BLaER1 (cell line): Measurements from ENCODE around the gene DNLZ.

Experiments used
- H3K27ac ChIP-seq: shearing (Covaris generic); formaldehyde crosslinking; 2 replicates; pipeline ENCODE4 v1.8.1; 2022
- H3K27me3 ChIP-seq: shearing (Covaris generic); formaldehyde crosslinking; 2 replicates; pipeline ENCODE4 v1.8.1; 2022
- H3K36me3 ChIP-seq: shearing (Covaris generic); formaldehyde crosslinking; 2 replicates; pipeline ENCODE4 v1.8.1; 2022
- H3K4me1 ChIP-seq: shearing (Covaris generic); formaldehyde crosslinking; 2 replicates; pipeline ENCODE4 v1.8.1; 2022
- H3K4me2 ChIP-seq: shearing (Covaris generic); formaldehyde crosslinking; 2 replicates; pipeline ENCODE4 v1.8.1; 2022
- H3K4me3 ChIP-seq: shearing (Covaris generic); formaldehyde crosslinking; 2 replicates; pipeline ENCODE4 v1.8.1; 2022
- H3K9ac ChIP-seq: shearing (Covaris generic); formaldehyde crosslinking; 2 replicates; pipeline ENCODE4 v1.8.1; 2022
- H3K9me3 ChIP-seq: shearing (Covaris generic); formaldehyde crosslinking; 2 replicates; pipeline ENCODE4 v1.8.1; 2022
- H4K20me1 ChIP-seq: shearing (Covaris generic); formaldehyde crosslinking; 2 replicates; pipeline ENCODE4 v1.8.1; 2022
- Cebpa-rat ChIP-seq: shearing (Covaris generic); IDR thresholded peaks from 2 replicates; pipeline ENCODE4 v1.8.1; 2022

DNLZ gene

GRCh38 chr9:136387217-136387616 lies 23.7 kb upstream of the DNLZ start:
- no peak for TF ChIP-seq Cebpa-rat
- H3K4me3 ChIP-seq: no peak overlapping the region
- peaks cover 51% of the 10 kb centered on the region for H4K20me1 ChIP-seq
- H3K9ac ChIP-seq: no peak overlapping the region
- no peaks in the 10 kb centered on the region for H3K9me3 ChIP-seq
- H3K36me3 ChIP-seq: peaks cover 99% of the 10 kb centered on the region
- peaks cover 16% of the 10 kb centered on the region for H3K4me1 ChIP-seq
- no peaks in the 10 kb centered on the region for H3K27me3 ChIP-seq
- no peak overlapping the region for H3K27ac ChIP-seq
- no peak overlapping the region for H3K4me2 ChIP-seq

DNA sequence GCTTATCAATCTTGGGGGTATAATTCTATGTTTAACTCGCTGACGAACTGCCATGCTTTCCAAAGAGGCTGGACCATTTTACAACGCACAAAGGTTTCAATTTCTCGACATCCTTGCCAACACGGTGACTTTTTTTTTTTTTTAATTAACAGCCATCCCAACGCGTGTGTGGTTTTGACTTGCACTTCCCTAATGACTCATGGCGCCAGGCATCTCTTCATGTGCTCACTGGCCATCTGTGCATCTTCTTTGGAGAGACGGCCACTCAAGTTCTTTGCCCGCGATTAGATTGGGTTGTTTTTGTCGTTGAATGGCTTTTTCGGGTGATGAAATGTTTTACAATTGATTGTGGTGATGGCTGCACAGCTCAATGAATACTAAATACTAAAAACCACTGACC lies 22.5 kb upstream of the DNLZ start:
- no peak for TF ChIP-seq Cebpa-rat
- no peak overlapping the region for H3K27ac ChIP-seq
- H3K4me3 ChIP-seq: no peak overlapping the region
- peaks cover 16% of the 10 kb centered on the region for H3K4me1 ChIP-seq
- H3K27me3 ChIP-seq: no peaks in the 10 kb centered on the region
- peaks cover 99% of the 10 kb centered on the region for H3K36me3 ChIP-seq
- H3K4me2 ChIP-seq: no peak overlapping the region
- no peaks in the 10 kb centered on the region for H3K9me3 ChIP-seq
- no peak overlapping the region for H3K9ac ChIP-seq
- H4K20me1 ChIP-seq: peaks cover 45% of the 10 kb centered on the region; the same call in 1 of the 2 replicates

GRCh38 chr9:136385015-136385414 lies 21.5 kb upstream of the DNLZ start:
- no peak for TF ChIP-seq Cebpa-rat
- Histone ChIP-seq H3K4me2 (peak overlapping the region; percentile 44), H3K4me1 (peaks cover 16% of the 10 kb centered on the region), H3K36me3 (peaks cover 99% of the 10 kb centered on the region), H3K27me3 (no peaks in the 10 kb centered on the region), H3K9ac (no peak overlapping the region; the same call in 1 of the 2 replicates), H4K20me1 (peaks cover 45% of the 10 kb centered on the region; the same call in 1 of the 2 replicates), H3K4me3 (no peak overlapping the region), H3K27ac (no peak overlapping the region), H3K9me3 (no peaks in the 10 kb centered on the region)

DNA sequence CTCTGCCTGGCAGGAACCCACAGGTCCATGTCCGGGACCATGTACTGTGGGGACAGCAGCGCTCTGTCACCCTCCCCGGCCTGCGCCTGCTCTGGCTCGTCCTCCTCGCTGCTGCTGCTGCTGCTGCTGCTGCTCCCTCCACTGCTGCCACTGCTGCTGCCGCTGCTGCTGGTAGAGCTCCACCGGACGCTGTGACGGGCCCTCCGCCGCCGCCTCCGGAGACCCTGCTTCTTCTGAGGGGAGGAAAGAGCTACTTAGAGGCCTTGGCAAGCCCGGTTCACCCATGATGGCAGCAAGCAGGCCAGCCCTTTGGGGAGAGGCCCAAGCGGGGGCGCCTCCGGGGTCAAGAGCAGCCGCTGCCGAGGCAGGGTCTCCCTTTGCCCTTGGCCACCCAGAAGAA lies 19.9 kb upstream of the DNLZ start:
- Histone ChIP-seq H4K20me1 (peaks cover 37% of the 10 kb centered on the region; the same call in 1 of the 2 replicates), H3K27me3 (no peaks in the 10 kb centered on the region), H3K9me3 (no peaks in the 10 kb centered on the region), H3K9ac (no peak overlapping the region), H3K4me1 (peaks cover 16% of the 10 kb centered on the region), H3K36me3 (peaks cover 99% of the 10 kb centered on the region), H3K4me2 (no peak overlapping the region), H3K27ac (no peak overlapping the region), H3K4me3 (no peak overlapping the region)
- TF ChIP-seq Cebpa-rat: no peak

DNA sequence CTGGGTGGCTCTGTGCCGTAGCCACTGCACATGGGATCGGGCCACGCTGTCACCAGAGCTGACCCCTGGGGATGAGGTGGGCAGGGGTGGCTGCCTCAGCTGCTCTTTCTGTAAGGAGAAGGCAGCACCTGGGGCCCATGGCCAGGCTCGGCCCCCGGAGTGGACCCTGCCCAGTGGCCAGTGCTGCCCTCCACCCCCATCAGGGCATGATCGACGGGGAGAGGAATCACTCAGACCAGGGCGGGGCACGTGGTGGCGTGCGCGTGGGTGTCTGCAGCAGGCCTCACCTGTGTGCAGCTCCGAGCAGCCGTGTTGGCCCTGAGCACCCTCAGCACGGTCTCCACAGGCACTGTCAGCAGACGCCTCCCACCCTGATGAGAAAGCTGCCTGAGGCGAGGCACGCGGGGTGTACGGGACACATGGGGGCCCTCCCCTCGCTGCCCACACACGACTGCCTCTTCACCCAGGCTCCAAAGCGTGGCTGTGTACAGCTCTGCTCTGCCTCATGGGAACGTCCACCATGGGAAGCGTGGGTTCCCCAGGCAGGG lies 18.5 kb upstream of the DNLZ start:
- Histone ChIP-seq H4K20me1 (peaks cover 43% of the 10 kb centered on the region), H3K27ac (no peak overlapping the region), H3K9me3 (no peaks in the 10 kb centered on the region), H3K4me1 (peaks cover 26% of the 10 kb centered on the region), H3K36me3 (peaks cover 99% of the 10 kb centered on the region), H3K4me3 (no peak overlapping the region), H3K27me3 (no peaks in the 10 kb centered on the region), H3K4me2 (no peak overlapping the region), H3K9ac (no peak overlapping the region)
- no peak for TF ChIP-seq Cebpa-rat

DNA sequence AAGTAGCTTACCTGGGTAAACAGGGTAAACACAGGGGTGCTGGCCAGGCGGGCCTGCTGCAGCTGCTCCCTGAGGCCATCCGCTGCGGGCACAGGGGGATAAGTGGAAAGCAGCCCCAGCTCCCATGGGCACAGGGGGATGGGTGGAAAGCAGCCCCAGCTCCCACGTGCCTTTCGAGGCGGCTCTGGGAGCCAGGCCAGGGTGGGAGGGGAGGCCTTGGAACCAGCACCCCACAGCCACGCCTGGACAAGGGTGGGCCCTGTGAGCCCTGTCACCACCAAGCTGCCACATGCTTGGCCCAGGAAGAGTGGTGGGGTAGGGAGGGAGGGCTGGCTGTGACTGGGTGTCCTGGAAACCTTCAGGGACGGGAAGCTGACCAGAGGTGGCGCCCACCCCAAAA lies 17.8 kb upstream of the DNLZ start:
- Histone ChIP-seq H3K4me1 (peaks cover 34% of the 10 kb centered on the region), H3K9ac (no peak overlapping the region), H3K27me3 (no peaks in the 10 kb centered on the region), H3K4me3 (no peak overlapping the region), H3K36me3 (peaks cover 92% of the 10 kb centered on the region), H3K4me2 (no peak overlapping the region), H4K20me1 (peaks cover 49% of the 10 kb centered on the region), H3K27ac (no peak overlapping the region), H3K9me3 (no peaks in the 10 kb centered on the region)
- TF ChIP-seq Cebpa-rat: no peak

DNA sequence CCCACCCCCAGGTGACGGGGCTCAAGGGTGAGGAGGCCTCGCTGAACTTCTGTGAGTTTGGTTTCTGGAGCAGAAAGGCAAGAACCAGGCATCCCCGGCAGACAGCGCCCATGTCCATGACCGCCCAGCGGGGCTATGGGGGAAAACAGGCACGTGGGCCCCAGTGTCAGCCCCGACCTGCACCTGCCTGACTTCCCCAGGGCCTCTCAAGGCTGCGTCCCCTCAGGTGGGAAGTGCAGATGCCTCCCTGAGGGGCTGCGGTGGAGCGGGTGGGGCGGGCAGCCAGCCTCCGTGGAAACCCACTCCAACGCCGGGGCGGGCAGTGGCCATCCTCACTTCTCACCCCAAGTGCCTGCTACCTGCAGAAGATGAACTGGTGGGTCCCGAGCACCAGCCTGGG lies 16.8 kb upstream of the DNLZ start:
- peaks cover 91% of the 10 kb centered on the region for H3K36me3 ChIP-seq
- no peaks in the 10 kb centered on the region for H3K9me3 ChIP-seq
- peaks cover 43% of the 10 kb centered on the region for H4K20me1 ChIP-seq
- H3K4me2 ChIP-seq: no peak overlapping the region
- no peak overlapping the region for H3K27ac ChIP-seq
- H3K4me1 ChIP-seq: peaks cover 39% of the 10 kb centered on the region
- no peak for TF ChIP-seq Cebpa-rat
- H3K27me3 ChIP-seq: no peaks in the 10 kb centered on the region
- H3K4me3 ChIP-seq: no peak overlapping the region
- no peak overlapping the region for H3K9ac ChIP-seq

DNA sequence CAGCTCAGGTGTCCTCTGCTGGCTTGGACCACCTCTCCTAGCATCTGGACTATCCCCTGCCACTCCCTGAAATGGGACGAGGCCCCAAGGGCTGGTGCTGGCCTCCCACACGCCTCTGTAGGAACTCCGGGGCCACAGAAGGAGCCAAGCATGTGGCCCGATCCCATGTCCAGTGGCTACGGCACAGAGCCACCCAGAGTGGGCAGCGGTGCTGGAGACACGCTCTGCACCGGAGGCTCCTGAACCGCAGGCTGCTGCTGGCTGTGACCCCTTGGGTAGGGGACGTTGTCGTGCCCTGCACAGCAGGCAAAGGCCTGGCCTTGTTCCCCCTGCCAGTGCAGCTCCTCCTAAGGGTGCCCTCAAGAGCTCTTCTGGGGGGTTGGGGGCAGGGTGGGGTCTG lies 16.3 kb upstream of the DNLZ start:
- H3K36me3 ChIP-seq: peaks cover 89% of the 10 kb centered on the region
- no peak overlapping the region for H3K27ac ChIP-seq
- no peaks in the 10 kb centered on the region for H3K27me3 ChIP-seq
- H3K4me1 ChIP-seq: peaks cover 34% of the 10 kb centered on the region
- no peak for TF ChIP-seq Cebpa-rat
- no peak overlapping the region for H3K4me3 ChIP-seq
- no peak overlapping the region for H3K9ac ChIP-seq
- peaks cover 38% of the 10 kb centered on the region for H4K20me1 ChIP-seq
- no peak overlapping the region for H3K4me2 ChIP-seq
- no peaks in the 10 kb centered on the region for H3K9me3 ChIP-seq

DNA sequence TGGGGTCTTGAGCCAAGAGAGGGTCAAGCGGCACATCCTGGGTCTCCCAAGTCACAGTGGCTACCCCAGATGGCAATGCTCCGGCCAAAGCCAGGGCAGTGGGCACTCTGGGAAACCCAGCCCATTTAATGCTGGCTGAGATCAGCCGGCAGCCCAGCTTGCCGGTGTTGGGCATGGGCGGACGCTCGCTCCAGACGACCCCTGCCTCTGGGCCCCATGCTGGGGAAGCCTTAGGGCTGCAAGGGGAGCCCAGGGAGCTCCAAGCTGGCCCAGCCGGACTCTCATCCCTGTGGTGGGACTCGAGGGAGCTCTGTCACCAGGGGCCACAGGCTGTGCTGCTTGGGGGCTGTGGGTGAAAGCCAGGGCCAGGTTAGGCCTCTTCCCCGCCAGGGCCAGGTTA lies 15.9 kb upstream of the DNLZ start:
- no peaks in the 10 kb centered on the region for H3K27me3 ChIP-seq
- no peak overlapping the region for H3K4me3 ChIP-seq
- no peak overlapping the region for H3K4me2 ChIP-seq
- H3K9me3 ChIP-seq: no peaks in the 10 kb centered on the region
- TF ChIP-seq Cebpa-rat: no peak
- no peak overlapping the region for H3K9ac ChIP-seq
- H3K4me1 ChIP-seq: peaks cover 32% of the 10 kb centered on the region
- H3K27ac ChIP-seq: no peak overlapping the region
- peaks cover 85% of the 10 kb centered on the region for H3K36me3 ChIP-seq
- peaks cover 33% of the 10 kb centered on the region for H4K20me1 ChIP-seq

DNA sequence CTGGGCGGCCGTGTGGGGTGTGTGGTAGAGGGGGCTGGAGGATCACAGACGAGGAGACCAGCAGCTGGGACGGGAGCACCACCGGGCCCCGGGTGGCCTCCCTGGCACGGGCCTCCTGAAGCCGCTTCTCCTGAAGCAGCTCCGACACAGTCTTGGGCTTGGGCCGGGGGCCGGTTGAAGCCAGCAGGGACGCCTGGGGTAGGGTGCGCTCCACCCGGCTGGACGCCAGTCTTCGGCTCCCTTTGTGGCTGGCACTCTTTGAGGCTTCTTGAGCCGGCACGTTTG lies 15.4 kb upstream of the DNLZ start:
- no peak overlapping the region for H3K27ac ChIP-seq
- H3K4me1 ChIP-seq: peaks cover 34% of the 10 kb centered on the region
- no peak overlapping the region for H3K4me2 ChIP-seq
- H3K4me3 ChIP-seq: no peak overlapping the region
- no peaks in the 10 kb centered on the region for H3K27me3 ChIP-seq
- peaks cover 80% of the 10 kb centered on the region for H3K36me3 ChIP-seq
- no peak overlapping the region for H3K9ac ChIP-seq
- TF ChIP-seq Cebpa-rat: no peak
- H3K9me3 ChIP-seq: no peaks in the 10 kb centered on the region
- peaks cover 33% of the 10 kb centered on the region for H4K20me1 ChIP-seq
